ENCODE data around the gene GPATCH3.
"Not testable (repeated sequence)": the region's sequence is repeated elsewhere in the genome, so short reads cannot be mapped to it uniquely, and the experiment has no call there.

GPATCH3 gene

GRCh38 chr1:26874896-26875295 lies 25.4 kb downstream of the GPATCH3 start:
- no peaks in the 10 kb centered on the region for H3K27me3 ChIP-seq
- H3K9me3 ChIP-seq: no peaks in the 10 kb centered on the region
- H3K27ac ChIP-seq: no peak overlapping the region
- no peak overlapping the region for H3K4me3 ChIP-seq
- peaks cover 0 to 5% (median 2%) of the 10 kb centered on the region in 4 donors for H3K4me1 ChIP-seq
- peaks cover 18 to 33% (median 28%) of the 10 kb centered on the region in 3 donors for H3K36me3 ChIP-seq
- intact Hi-C loops (cut with DNase I; ENCODE audit: low total_unique reads): no loop called here
- no peak for TF ChIP-seq CTCF (IDR thresholded peaks at IDR 0.05)
- DNase-seq: no peak

GRCh38 chr1:26873097-26873496 lies 27.2 kb downstream of the GPATCH3 start:
- H3K9me3 ChIP-seq; H3K27me3 ChIP-seq; H3K4me3 ChIP-seq; H3K27ac ChIP-seq; DNase-seq; H3K4me1 ChIP-seq; intact Hi-C loops (cut with DNase I; ENCODE audit: low total_unique reads): not testable (repeated sequence)
- H3K36me3 ChIP-seq: peaks cover 0 to 15% (median 10%) of the 10 kb centered on the region in 3 donors

GRCh38 chr1:26864610-26865480 lies 35.4 kb downstream of the GPATCH3 start:
- DNase-seq: peak; percentile 99
- no peaks in the 10 kb centered on the region for H3K36me3 ChIP-seq
- intact Hi-C loops (cut with DNase I; ENCODE audit: low total_unique reads): no loop called here
- H3K9me3 ChIP-seq: no peaks in the 10 kb centered on the region
- H3K4me1 ChIP-seq: peaks cover 0 to 22% (median 15%) of the 10 kb centered on the region in 4 donors
- H3K27me3 ChIP-seq: no peaks in the 10 kb centered on the region
- peak in 1 of 2 experiments; percentile 9 for TF ChIP-seq CTCF (IDR thresholded peaks at IDR 0.05)
- peak overlapping the region; percentile 55 to 63 for H3K4me3 ChIP-seq
- H3K27ac ChIP-seq: peak overlapping the region; percentile 99

GRCh38 chr1:26863685-26864077 lies 36.6 kb downstream of the GPATCH3 start:
- Histone ChIP-seq H3K27me3 (no peaks in the 10 kb centered on the region), H3K4me3 (peak overlapping the region in 1 of 2 donors; percentile 55), H3K36me3 (no peaks in the 10 kb centered on the region), H3K4me1 (peaks cover 0 to 22% (median 15%) of the 10 kb centered on the region in 4 donors), H3K27ac (peak overlapping the region; percentile 70 to 94), H3K9me3 (no peaks in the 10 kb centered on the region)
- TF ChIP-seq CTCF (IDR thresholded peaks at IDR 0.05): no peak
- no peak for DNase-seq
- intact Hi-C loops (cut with DNase I; ENCODE audit: low total_unique reads): no loop called here

- peaks cover 0 to 4% (median 0%) of the 10 kb centered on the region in 3 donors for H3K36me3 ChIP-seq
- H3K27ac ChIP-seq: peak within 1 kb of the TSS; percentile 70 to 94
- no peaks in the 10 kb centered on the region for H3K9me3 ChIP-seq
- peak within 1 kb of the TSS; percentile 55 to 63 for H3K4me3 ChIP-seq
- intact Hi-C loops (cut with DNase I; ENCODE audit: low total_unique reads): no loop called here
- no peak for TF ChIP-seq CTCF (IDR thresholded peaks at IDR 0.05)
- DNase-seq: no peak
- H3K27me3 ChIP-seq: no peaks in the 10 kb centered on the region
- peaks cover 0 to 22% (median 15%) of the 10 kb centered on the region in 4 donors for H3K4me1 ChIP-seq
Measured at GRCh38 chr1:26862781-26863684, 37.2 kb downstream of the GPATCH3 start, which contains the start of gene SFN. Gene SFN (plus strand): TSS chr1:26863149. CDS start chr1:26863213, 64 bp downstream.
